ENCODE results near the gene PPEF1. TPM values are rescaled to one million over a fixed set of nuclear protein-coding genes. Genes with fewer than 3 reads are reported as not detected.

The PPEF1 gene
- total RNA-seq, 1 donor from 2014 or later = 0.26 TPM

DNA sequence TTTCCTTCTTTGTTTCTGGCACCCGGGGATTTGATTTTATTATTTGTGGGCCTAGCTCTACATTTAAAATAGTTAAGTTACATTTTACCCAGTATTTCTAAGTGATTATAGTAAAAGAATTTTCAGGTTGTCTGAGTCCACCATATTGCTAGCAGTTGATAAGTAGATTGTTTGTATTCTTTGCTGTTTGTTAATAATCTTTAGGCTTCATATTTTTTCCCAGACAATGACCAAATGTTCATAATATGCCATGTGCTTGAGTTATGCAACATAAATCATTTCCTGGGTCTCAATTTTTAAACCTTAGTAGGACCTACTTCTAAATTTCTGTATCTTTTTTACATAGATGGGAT lies 149.2 kb downstream of the PPEF1 start:
- Mint-ChIP-seq H3K9me3 (peaks cover 11% of the 10 kb centered on the region), H3K27me3 (ENCODE audit: low read depth) (no peaks in the 10 kb centered on the region), H3K36me3 (ENCODE audit: low read depth) (no peaks in the 10 kb centered on the region), H3K4me3 (no peak overlapping the region), H3K4me1 (no peaks in the 10 kb centered on the region), H3K27ac (ENCODE audit: unreplicated experiment) (no peak overlapping the region)
- TF ChIP-seq, protein P1, sequence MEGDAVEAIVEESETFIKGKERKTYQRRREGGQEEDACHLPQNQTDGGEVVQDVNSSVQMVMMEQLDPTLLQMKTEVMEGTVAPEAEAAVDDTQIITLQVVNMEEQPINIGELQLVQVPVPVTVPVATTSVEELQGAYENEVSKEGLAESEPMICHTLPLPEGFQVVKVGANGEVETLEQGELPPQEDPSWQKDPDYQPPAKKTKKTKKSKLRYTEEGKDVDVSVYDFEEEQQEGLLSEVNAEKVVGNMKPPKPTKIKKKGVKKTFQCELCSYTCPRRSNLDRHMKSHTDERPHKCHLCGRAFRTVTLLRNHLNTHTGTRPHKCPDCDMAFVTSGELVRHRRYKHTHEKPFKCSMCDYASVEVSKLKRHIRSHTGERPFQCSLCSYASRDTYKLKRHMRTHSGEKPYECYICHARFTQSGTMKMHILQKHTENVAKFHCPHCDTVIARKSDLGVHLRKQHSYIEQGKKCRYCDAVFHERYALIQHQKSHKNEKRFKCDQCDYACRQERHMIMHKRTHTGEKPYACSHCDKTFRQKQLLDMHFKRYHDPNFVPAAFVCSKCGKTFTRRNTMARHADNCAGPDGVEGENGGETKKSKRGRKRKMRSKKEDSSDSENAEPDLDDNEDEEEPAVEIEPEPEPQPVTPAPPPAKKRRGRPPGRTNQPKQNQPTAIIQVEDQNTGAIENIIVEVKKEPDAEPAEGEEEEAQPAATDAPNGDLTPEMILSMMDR (conservative IDR thresholded peaks at IDR 0.05) = no peak
- no peak for DNase-seq (ENCODE audit: low read depth, low spot score)

DNA sequence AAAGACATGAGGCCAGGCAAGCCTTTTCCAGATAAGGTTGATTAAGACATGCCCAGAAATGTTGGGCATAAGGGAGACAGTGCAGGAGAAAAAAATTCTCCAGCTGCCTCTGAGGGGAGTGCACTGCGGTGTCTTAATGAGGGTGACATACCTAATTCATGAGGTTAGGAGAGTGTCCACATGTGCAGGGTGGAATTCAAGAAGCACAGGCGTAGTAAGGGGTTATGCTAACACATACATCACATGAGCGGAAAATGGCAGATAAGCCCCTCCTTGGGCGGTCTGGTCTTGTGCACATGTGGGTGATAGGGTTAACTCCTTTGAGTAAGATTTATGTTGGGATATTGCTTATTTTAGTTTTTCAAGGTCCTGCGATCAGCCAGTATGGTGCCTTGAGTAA lies 154.1 kb downstream of the PPEF1 start:
- Mint-ChIP-seq H3K4me1 (no peaks in the 10 kb centered on the region), H3K27ac (ENCODE audit: unreplicated experiment) (no peak overlapping the region), H3K9me3 (peaks cover 11% of the 10 kb centered on the region), H3K36me3 (ENCODE audit: low read depth) (no peaks in the 10 kb centered on the region), H3K4me3 (no peak overlapping the region), H3K27me3 (ENCODE audit: low read depth) (no peaks in the 10 kb centered on the region)
- no peak for DNase-seq (ENCODE audit: low read depth, low spot score)
- TF ChIP-seq, protein P1 (conservative IDR thresholded peaks at IDR 0.05) = no peak

DNA sequence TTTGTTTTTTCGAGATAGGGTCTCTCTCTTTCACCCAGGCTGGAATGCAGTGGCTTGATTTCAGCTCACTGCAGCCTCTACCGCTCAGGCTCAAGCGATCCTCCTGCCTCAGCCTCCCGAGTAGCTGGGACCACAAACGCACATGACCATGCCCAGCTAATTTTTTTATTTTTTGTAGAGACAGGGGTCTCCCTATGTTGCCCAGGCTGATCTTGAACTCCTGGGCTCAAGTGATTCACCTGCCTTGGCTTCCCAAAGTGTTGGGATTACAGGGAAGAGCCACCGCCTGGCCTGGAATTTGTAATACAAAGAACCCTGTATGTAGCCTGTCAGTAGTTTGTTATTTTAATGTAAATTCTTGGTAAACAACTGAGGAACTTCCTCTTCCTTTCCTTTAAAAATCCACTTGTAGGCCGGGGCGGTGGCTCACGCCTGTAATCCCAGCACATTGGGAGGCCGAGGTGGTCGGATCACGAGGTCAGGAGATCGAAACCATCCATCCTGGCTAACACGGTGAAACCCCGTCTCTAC lies 157.0 kb downstream of the PPEF1 start:
- H3K36me3 Mint-ChIP-seq (ENCODE audit: low read depth) = no peaks in the 10 kb centered on the region
- H3K4me1 Mint-ChIP-seq = no peaks in the 10 kb centered on the region
- H3K27me3 Mint-ChIP-seq (ENCODE audit: low read depth) = no peaks in the 10 kb centered on the region
- H3K9me3 Mint-ChIP-seq = peaks cover 3% of the 10 kb centered on the region
- H3K4me3 Mint-ChIP-seq = no peak overlapping the region
- no peak overlapping the region for H3K27ac Mint-ChIP-seq (ENCODE audit: unreplicated experiment)
- TF ChIP-seq, protein P1 (conservative IDR thresholded peaks at IDR 0.05) = no peak
- DNase-seq (ENCODE audit: low read depth, low spot score) = no peak

DNA sequence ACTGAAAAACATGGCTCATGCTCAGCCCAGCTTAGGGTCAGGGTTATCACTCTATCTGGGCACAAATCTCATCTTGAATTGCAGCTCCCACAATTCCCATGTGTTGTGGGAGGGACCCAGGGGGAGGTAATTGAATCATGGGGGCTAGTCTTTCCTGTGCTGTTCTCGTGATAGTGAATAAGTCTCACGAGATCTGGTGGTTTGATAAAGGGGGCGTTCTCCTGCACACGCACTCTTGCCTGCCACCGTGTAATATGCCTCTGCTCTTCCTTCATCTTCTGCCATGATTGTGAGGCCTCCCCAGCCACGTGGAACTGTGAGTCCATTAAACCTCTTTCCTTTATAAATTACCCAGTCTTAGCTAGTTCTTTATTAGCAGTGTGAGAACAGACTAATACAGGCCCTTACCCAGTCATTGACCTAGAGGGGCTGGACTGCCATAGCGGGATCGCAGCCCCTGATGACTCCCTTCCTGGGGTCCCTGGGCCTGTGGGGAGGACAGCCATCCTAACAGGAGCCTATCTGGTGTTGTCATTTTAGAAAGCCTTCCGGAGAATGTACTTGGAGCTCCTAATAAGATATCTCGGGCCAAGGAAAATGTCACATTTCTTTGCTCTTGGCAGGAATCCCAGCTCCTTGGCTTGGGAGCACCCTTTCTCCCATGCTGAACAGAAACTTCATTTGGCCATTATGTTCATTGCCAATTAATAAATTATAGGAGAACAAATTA lies 163.9 kb downstream of the PPEF1 start:
- Mint-ChIP-seq H3K4me3 (no peak overlapping the region), H3K36me3 (ENCODE audit: low read depth) (no peaks in the 10 kb centered on the region), H3K9me3 (no peaks in the 10 kb centered on the region), H3K27ac (ENCODE audit: unreplicated experiment) (no peak overlapping the region), H3K4me1 (no peaks in the 10 kb centered on the region), H3K27me3 (ENCODE audit: low read depth) (no peaks in the 10 kb centered on the region)
- TF ChIP-seq, protein P1 (conservative IDR thresholded peaks at IDR 0.05) = no peak
- DNase-seq (ENCODE audit: low read depth, low spot score) = no peak

DNA sequence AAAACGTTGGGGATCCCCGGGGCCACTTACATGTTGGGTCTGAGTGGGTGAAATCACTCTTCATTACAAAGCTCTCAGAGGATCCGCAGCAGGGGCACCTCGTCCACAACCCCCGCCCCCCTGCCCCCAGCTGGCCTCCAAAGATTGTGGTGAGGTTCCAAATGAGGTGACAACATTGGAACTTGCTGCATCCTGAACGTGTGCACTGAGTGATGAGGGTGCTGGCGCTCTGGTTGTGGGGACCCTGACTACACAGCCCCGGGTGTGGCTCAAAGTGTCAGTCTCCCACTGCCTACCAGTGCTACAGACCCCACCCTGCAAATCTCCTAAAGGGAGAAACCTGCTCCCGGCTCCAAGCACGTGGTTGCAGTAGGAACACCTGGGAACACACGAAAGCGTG lies 164.5 kb downstream of the PPEF1 start:
- TF ChIP-seq, protein P1 (conservative IDR thresholded peaks at IDR 0.05) = no peak
- no peaks in the 10 kb centered on the region for H3K9me3 Mint-ChIP-seq

More for the DNA sequence above, 164.5 kb downstream of the PPEF1 start:
- Mint-ChIP-seq H3K27ac (ENCODE audit: unreplicated experiment) (no peak overlapping the region), H3K4me3 (no peak overlapping the region), H3K27me3 (ENCODE audit: low read depth) (no peaks in the 10 kb centered on the region), H3K36me3 (ENCODE audit: low read depth) (no peaks in the 10 kb centered on the region), H3K4me1 (no peaks in the 10 kb centered on the region)
- DNase-seq (ENCODE audit: low read depth, low spot score) = no peak

Measured in neural crest cell (in vitro differentiated cells).